DND-41 (cell line): Measurements from ENCODE around the gene ZNF143.

Experiments
- ATAC-seq: fragments of 200-7000 bp; cut with Tn5 transposase; 3 replicates; pipeline ENCODE4 v1.9.1; 2021; ENCODE audit warnings: low read depth; ENCODE audit not compliant: insufficient read depth
- DNase-seq: peaks from one replicate; pipeline ENCODE4 v3.0.0-alpha.2; 2020
- H2AFZ ChIP-seq: 2 replicates; pipeline ENCODE4 v1.6.0; 2012; ENCODE audit warnings: low read depth, low read length
- H3K27ac ChIP-seq: 2 replicates; pipeline ENCODE4 v1.5.1; 2012; ENCODE audit warnings: low read length, inconsistent platforms
- H3K27me3 ChIP-seq: fragments of 200-600 bp; sonication (generic); 2 replicates; pipeline ENCODE4 v1.6.0; 2012; ENCODE audit warnings: low read length, mild to moderate bottlenecking, inconsistent platforms; ENCODE audit not compliant: insufficient read depth, poor library complexity
- H3K36me3 ChIP-seq: 2 replicates; pipeline ENCODE4 v1.5.1; 2012; ENCODE audit warnings: low read length, inconsistent platforms; ENCODE audit not compliant: insufficient read depth
- H3K4me1 ChIP-seq: 2 replicates; pipeline ENCODE4 v1.5.1; 2012; ENCODE audit warnings: mild to moderate bottlenecking, low read length; ENCODE audit not compliant: insufficient read depth
- H3K4me2 ChIP-seq: 2 replicates; pipeline ENCODE4 v1.6.0; 2012; ENCODE audit warnings: mild to moderate bottlenecking, moderate library complexity, low read length, inconsistent platforms; ENCODE audit not compliant: insufficient read depth
- H3K4me3 ChIP-seq, 2 experiments: fragments of 200-600 bp in 1 of 2; shearing (Covaris generic) in 1 of 2; 2 replicates each; pipeline ENCODE4 v1.5.1; 2012 to 2016; ENCODE audit warnings: inconsistent platforms in 2 of 2, low read length in 2 of 2, mild to moderate bottlenecking in 2 of 2, low read depth in 1 of 2, moderate library complexity in 1 of 2
- H3K79me2 ChIP-seq: 2 replicates; pipeline ENCODE4 v1.6.0; 2012; ENCODE audit warnings: low read length, inconsistent platforms; ENCODE audit not compliant: insufficient read depth
- H3K9ac ChIP-seq: 2 replicates; pipeline ENCODE4 v1.6.0; 2012; ENCODE audit warnings: low read depth, mild to moderate bottlenecking, inconsistent platforms, low read length, moderate library complexity
- H3K9me3 ChIP-seq: 2 replicates; pipeline ENCODE4 v1.5.1; 2012; ENCODE audit warnings: low read length, moderate library complexity, mild to moderate bottlenecking, inconsistent platforms; ENCODE audit not compliant: insufficient read depth, severe bottlenecking
- H4K20me1 ChIP-seq: 2 replicates; pipeline ENCODE4 v1.6.0; 2012; ENCODE audit warnings: low read length; ENCODE audit not compliant: insufficient read depth
- CTCF ChIP-seq: IDR thresholded peaks from 2 replicates; pipeline ENCODE4 v1.5.1; 2012; ENCODE audit warnings: borderline replicate concordance, low read length, moderate library complexity, mild to moderate bottlenecking; ENCODE audit not compliant: poor library complexity, severe bottlenecking; ENCODE audit errors: extremely low read depth
- EZH2 ChIP-seq: IDR thresholded peaks from 3 replicates; pipeline ENCODE4 v1.6.1; 2012; ENCODE audit warnings: borderline replicate concordance, low read depth, mild to moderate bottlenecking, moderate library complexity, low read length, inconsistent platforms; ENCODE audit not compliant: severe bottlenecking

ZNF143 gene

GRCh38 chr11:9565822-9566560, 105.2 kb downstream of the ZNF143 start:
- no peaks in the 10 kb centered on the region for H3K36me3 ChIP-seq
- no peaks in the 10 kb centered on the region for H3K79me2 ChIP-seq
- no peak overlapping the region for H3K4me3 ChIP-seq
- no peaks in the 10 kb centered on the region for H3K27me3 ChIP-seq
- TF ChIP-seq EZH2, result no peak
- TF ChIP-seq CTCF, result no peak
- ATAC-seq (no peak), DNase-seq (no peak)
- no peak overlapping the region for H3K9ac ChIP-seq
- no peak overlapping the region for H2AFZ ChIP-seq
- H3K4me1 ChIP-seq, result no peaks in the 10 kb centered on the region
- H3K27ac ChIP-seq, result no peak overlapping the region
- no peaks in the 10 kb centered on the region for H4K20me1 ChIP-seq
- H3K9me3 ChIP-seq, result peaks cover 3% of the 10 kb centered on the region
- H3K4me2 ChIP-seq, result no peak overlapping the region

GRCh38 chr11:9566561-9567063, 105.8 kb downstream of the ZNF143 start:
- Histone ChIP-seq H3K9ac (no peak overlapping the region), H3K4me1 (no peaks in the 10 kb centered on the region), H3K79me2 (no peaks in the 10 kb centered on the region), H3K27me3 (no peaks in the 10 kb centered on the region), H3K27ac (no peak overlapping the region), H3K4me2 (no peak overlapping the region), H3K9me3 (peaks cover 3% of the 10 kb centered on the region), H4K20me1 (no peaks in the 10 kb centered on the region), H2AFZ (no peak overlapping the region), H3K36me3 (no peaks in the 10 kb centered on the region), H3K4me3 (no peak overlapping the region)
- TF ChIP-seq CTCF (no peak), EZH2 (no peak)
- DNase-seq (no peak), ATAC-seq (no peak)

GRCh38 chr11:9567401-9567800, 106.6 kb downstream of the ZNF143 start:
- H3K27ac ChIP-seq, result no peak overlapping the region
- no peaks in the 10 kb centered on the region for H3K79me2 ChIP-seq
- no peak overlapping the region for H3K9ac ChIP-seq
- TF ChIP-seq EZH2, result no peak
- no peak for TF ChIP-seq CTCF
- no peaks in the 10 kb centered on the region for H3K36me3 ChIP-seq
- H3K4me1 ChIP-seq, result peaks cover 5% of the 10 kb centered on the region
- H2AFZ ChIP-seq, result no peak overlapping the region
- no peak overlapping the region for H3K4me3 ChIP-seq
- no peaks in the 10 kb centered on the region for H3K9me3 ChIP-seq
- DNase-seq, result no peak
- no peak for ATAC-seq
- no peaks in the 10 kb centered on the region for H3K27me3 ChIP-seq
- H3K4me2 ChIP-seq, result no peak overlapping the region
- H4K20me1 ChIP-seq, result no peaks in the 10 kb centered on the region
